Hepatocyte (in vitro differentiated cells): ENCODE data around the gene VWA1.

Experiments used
- CTCF ChIP-seq: fragments of 200-600 bp; sonication (generic); IDR thresholded peaks from 2 replicates; pipeline ENCODE4 v1.5.1; 2016; ENCODE audit warnings: antibody characterized with exemption, mild to moderate bottlenecking; ENCODE audit not compliant: poor library complexity
- EZH2 ChIP-seq: fragments of 200-600 bp; sonication (generic); IDR thresholded peaks from 2 replicates; pipeline ENCODE4 v1.6.1; 2016; ENCODE audit warnings: antibody characterized with exemption, mild to moderate bottlenecking, borderline replicate concordance

- no peak for TF ChIP-seq CTCF
- TF ChIP-seq EZH2, result no peak
Measured at GRCh38 chr1:1425426-1425752, 10.1 kb upstream of the VWA1 start.
